ENCODE measurements around the gene LYRM1. TPM values are rescaled to one million over a fixed set of nuclear protein-coding genes. Genes with fewer than 3 reads are reported as not detected.

Gene LYRM1
- total and polyA plus RNA-seq, 3 donors from 2014 or later: 30.2 to 87.2 (median 43.0) TPM

DNA sequence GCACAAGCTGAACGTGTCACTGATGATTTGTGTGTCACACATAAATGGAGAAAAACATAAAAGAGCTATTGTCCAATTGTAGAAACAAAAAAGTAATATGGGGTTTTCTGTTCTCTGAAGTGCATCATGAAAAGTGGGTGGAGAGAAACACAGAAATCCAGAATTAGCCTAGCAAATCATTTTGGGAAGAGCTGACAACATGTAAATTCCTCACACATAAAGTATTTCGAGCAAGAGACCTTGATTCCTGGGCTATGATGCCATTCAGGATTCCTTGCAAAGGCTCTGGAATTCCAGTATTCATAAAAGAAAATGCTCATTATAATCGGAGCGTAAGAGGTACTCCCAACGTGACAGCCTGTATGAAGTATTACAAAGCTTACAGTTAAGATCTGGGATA, 1.5 kb upstream of the LYRM1 start:
- Histone ChIP-seq H3K27ac (peak overlapping the region in 1 of 2 donors; percentile 95), H3K4me1 (peaks cover 33% of the 10 kb centered on the region), H3K36me3 (ENCODE audit: low read depth, missing control alignments) (no peaks in the 10 kb centered on the region), H3K27me3 (no peaks in the 10 kb centered on the region), H3K4me3 (peak overlapping the region; percentile 81 to 85), H3K9me3 (no peaks in the 10 kb centered on the region)
- WGBS, 2 donors: 9 to 13% methylated on average over 5 of the region's 5 CpGs
- no peak for DNase-seq
- intact Hi-C loops (cut with DNase I; ENCODE audit: low total_unique reads): no loop called here
- TF ChIP-seq CTCF (IDR thresholded peaks at IDR 0.05): no peak
- TF ChIP-seq POLR2A (IDR thresholded peaks at IDR 0.05): no peak

GRCh38 chr16:20899477-20900298, 883 bp upstream of the LYRM1 start:
- intact Hi-C loops (cut with DNase I; ENCODE audit: low total_unique reads): loop anchor here (10.0 kb wide), 1 partner anchor 45 kb away; no protein-coding TSS in a partner anchor
- peak overlapping the region; percentile 92 to 95 for H3K27ac ChIP-seq
- TF ChIP-seq POLR2A (IDR thresholded peaks at IDR 0.05) (no peak), CTCF (IDR thresholded peaks at IDR 0.05) (no peak)
- H3K4me3 ChIP-seq: peak overlapping the region; percentile 81 to 85
- H3K4me1 ChIP-seq: peaks cover 33% of the 10 kb centered on the region
- 0 to 1% methylated on average over 21 to 23 of the region's 23 CpGs for WGBS, 2 donors
- H3K9me3 ChIP-seq: no peaks in the 10 kb centered on the region
- H3K27me3 ChIP-seq: no peaks in the 10 kb centered on the region
- peak; percentile 40 for DNase-seq
- no peaks in the 10 kb centered on the region for H3K36me3 ChIP-seq (ENCODE audit: low read depth, missing control alignments)

- 0 to 1% methylated on average over 13 to 20 of the region's 20 CpGs for WGBS, 2 donors
- Histone ChIP-seq H3K4me1 (peaks cover 37% of the 10 kb centered on the region), H3K27me3 (no peaks in the 10 kb centered on the region), H3K27ac (peak overlapping the region; percentile 92 to 95), H3K9me3 (no peaks in the 10 kb centered on the region), H3K36me3 (ENCODE audit: low read depth, missing control alignments) (no peaks in the 10 kb centered on the region), H3K4me3 (peak overlapping the region; percentile 81 to 85)
- TF ChIP-seq CTCF (IDR thresholded peaks at IDR 0.05) (no peak), POLR2A (IDR thresholded peaks at IDR 0.05) (no peak)
- DNase-seq: no peak
- intact Hi-C loops (cut with DNase I; ENCODE audit: low total_unique reads): loop anchor here (10.0 kb wide), 1 partner anchor 46 kb away; no protein-coding TSS in a partner anchor
Measured at GRCh38 chr16:20901068-20901435, 481 bp downstream of the LYRM1 start.

- WGBS, 2 donors: 19 to 25% methylated on average over 27 of the region's 27 CpGs
- intact Hi-C loops (cut with DNase I; ENCODE audit: low total_unique reads): loop anchor here (10.0 kb wide), 1 partner anchor 47 kb away; no protein-coding TSS in a partner anchor
Measured at GRCh38 chr16:20901436-20902112, 1.0 kb downstream of the LYRM1 start.

More at GRCh38 chr16:20901436-20902112, 1.0 kb downstream of the LYRM1 start:
- peak overlapping the region; percentile 81 to 85 for H3K4me3 ChIP-seq
- peak; percentile 59 for DNase-seq
- H3K27ac ChIP-seq: peak overlapping the region; percentile 92 to 95
- TF ChIP-seq POLR2A (IDR thresholded peaks at IDR 0.05) (no peak), CTCF (IDR thresholded peaks at IDR 0.05) (no peak)
- H3K4me1 ChIP-seq: peaks cover 40% of the 10 kb centered on the region
- no peaks in the 10 kb centered on the region for H3K9me3 ChIP-seq
- H3K36me3 ChIP-seq (ENCODE audit: low read depth, missing control alignments): no peaks in the 10 kb centered on the region
- no peaks in the 10 kb centered on the region for H3K27me3 ChIP-seq

Measured in testis (tissue), 3 donors.